ENCODE results near the gene GRIK2.

DNA sequence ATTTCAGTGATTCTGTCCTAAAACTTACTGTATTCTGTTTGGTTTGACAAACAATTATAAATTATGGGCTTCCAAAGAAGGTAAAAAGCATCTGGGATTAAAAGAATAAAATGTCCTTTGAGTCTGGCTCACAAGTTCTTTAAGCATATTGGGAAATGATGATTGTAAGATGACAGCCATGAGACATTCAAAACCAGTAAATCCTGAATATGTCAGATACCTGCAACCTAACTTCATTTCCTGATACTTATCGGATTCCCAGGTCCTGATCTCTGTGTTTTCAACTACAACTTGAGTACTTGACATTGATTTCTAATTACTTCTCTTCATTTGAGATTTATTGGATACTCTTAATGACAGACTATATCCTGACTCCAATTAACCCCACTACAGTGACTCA is 446.6 kb downstream of the GRIK2 start:
- TF ChIP-seq, protein P1, sequence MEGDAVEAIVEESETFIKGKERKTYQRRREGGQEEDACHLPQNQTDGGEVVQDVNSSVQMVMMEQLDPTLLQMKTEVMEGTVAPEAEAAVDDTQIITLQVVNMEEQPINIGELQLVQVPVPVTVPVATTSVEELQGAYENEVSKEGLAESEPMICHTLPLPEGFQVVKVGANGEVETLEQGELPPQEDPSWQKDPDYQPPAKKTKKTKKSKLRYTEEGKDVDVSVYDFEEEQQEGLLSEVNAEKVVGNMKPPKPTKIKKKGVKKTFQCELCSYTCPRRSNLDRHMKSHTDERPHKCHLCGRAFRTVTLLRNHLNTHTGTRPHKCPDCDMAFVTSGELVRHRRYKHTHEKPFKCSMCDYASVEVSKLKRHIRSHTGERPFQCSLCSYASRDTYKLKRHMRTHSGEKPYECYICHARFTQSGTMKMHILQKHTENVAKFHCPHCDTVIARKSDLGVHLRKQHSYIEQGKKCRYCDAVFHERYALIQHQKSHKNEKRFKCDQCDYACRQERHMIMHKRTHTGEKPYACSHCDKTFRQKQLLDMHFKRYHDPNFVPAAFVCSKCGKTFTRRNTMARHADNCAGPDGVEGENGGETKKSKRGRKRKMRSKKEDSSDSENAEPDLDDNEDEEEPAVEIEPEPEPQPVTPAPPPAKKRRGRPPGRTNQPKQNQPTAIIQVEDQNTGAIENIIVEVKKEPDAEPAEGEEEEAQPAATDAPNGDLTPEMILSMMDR (IDR thresholded peaks at IDR 0.05; ENCODE audit: insufficient read depth, low read depth, low read length), result no peak
- TF ChIP-seq EZH2 (IDR thresholded peaks at IDR 0.05; ENCODE audit: insufficient read depth, low read length), result no peak
